ENCODE results near the gene MYO3A.
"Not testable (repeated sequence)": the region's sequence is repeated elsewhere in the genome, so short reads cannot be mapped to it uniquely, and the experiment has no call there.

The MYO3A gene

DNA sequence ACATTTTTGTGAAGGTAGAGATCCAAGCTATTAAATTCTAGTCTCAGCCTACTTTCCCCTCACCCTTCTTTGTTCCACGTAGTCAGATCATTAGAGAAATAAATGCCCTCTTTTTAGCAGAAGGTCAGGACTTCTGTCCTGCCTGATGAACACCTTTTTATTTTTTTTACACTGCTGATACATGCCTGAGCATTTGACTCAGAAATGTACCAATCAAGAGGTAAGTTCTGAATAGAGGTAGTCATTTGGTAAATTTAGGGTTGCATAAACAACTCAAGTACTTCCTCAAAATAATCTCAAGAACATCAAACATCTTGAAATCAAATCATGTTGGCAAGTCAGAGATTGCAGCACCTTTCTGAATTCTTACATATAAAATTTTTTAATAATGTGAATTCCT lies 133.7 kb downstream of the MYO3A start:
- Histone ChIP-seq H3K36me3 (ENCODE audit: insufficient read depth, low read length) (no peaks in the 10 kb centered on the region), H3K9ac (ENCODE audit: insufficient read length) (no peak overlapping the region), H3K9me3 (ENCODE audit: low read depth, low read length) (no peaks in the 10 kb centered on the region), H3K4me3 (no peak overlapping the region), H3K27ac (no peak overlapping the region)
- no peak for TF ChIP-seq POLR2AphosphoS5 (IDR thresholded peaks at IDR 0.05; ENCODE audit: borderline replicate concordance, low read depth, low read length)
- DNase-seq (ENCODE audit: low read depth, low spot score) = no peak

- not testable (repeated sequence) for H3K36me3 ChIP-seq (ENCODE audit: insufficient read depth, low read length); H3K4me3 ChIP-seq; H3K9ac ChIP-seq (ENCODE audit: insufficient read length); H3K9me3 ChIP-seq (ENCODE audit: low read depth, low read length); H3K27ac ChIP-seq; DNase-seq (ENCODE audit: low read depth, low spot score)
Measured at GRCh38 chr10:26080971-26081370, 146.9 kb downstream of the MYO3A start.

DNA sequence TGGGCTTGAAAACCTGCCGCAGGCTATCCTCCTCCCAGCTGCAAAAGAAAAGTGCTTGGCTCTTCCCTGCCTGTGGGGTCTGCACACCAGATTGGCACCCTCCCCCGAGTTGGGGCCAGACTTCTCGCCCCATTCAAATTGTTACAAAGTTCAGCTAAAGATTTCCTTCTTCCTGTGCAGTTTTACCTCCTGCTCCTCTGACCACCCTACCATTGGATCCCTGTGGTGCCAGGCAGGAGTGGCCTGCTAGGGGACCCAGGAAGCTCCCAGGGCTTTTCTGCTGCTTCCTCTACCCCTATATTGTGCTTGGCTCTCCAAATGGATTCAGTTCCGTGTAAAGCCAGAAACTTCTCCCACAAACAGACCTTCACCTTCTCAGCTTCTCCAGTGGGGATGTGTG lies 147.4 kb downstream of the MYO3A start:
- DNase-seq (ENCODE audit: low read depth, low spot score) = no peak
- no peak overlapping the region for H3K9ac ChIP-seq (ENCODE audit: insufficient read length)
- no peak overlapping the region for H3K4me3 ChIP-seq
- H3K27ac ChIP-seq = no peak overlapping the region
- H3K9me3 ChIP-seq (ENCODE audit: low read depth, low read length) = no peaks in the 10 kb centered on the region
- no peak for TF ChIP-seq POLR2AphosphoS5 (IDR thresholded peaks at IDR 0.05; ENCODE audit: borderline replicate concordance, low read depth, low read length)
- no peak for TF ChIP-seq FOXP2 (optimal IDR thresholded peaks at IDR 0.05; ENCODE audit: control extremely low read depth, extremely low read length, insufficient read depth)
- TF ChIP-seq EZH2 (IDR thresholded peaks at IDR 0.05) = no peak
- H3K36me3 ChIP-seq (ENCODE audit: insufficient read depth, low read length) = no peaks in the 10 kb centered on the region

DNA sequence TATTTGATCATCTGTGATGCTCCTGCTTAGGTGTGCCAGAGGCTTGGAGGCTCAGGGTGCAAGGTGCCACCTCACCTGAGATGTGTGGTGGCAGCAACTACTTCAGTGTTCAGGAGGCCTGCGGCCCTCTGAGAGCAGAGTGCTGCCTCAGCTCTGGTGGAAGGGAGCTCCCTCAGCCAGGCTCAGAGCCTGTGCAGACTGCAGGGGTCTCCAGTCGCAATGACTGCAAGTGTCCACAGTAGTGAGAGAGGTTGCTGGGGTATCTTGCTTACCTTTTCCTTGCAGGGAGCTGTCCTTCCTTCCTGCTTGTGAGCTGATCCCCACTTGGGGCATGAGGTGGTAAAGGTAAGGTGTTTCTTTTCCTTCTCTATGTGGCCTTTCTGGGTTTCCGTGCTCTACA lies 151.5 kb downstream of the MYO3A start:
- no peak overlapping the region for H3K27ac ChIP-seq
- H3K9me3 ChIP-seq (ENCODE audit: low read depth, low read length) = no peaks in the 10 kb centered on the region
- H3K4me3 ChIP-seq = no peak overlapping the region
- no peak for DNase-seq (ENCODE audit: low read depth, low spot score)
- no peak for TF ChIP-seq EZH2 (IDR thresholded peaks at IDR 0.05)
- no peak for TF ChIP-seq FOXP2 (optimal IDR thresholded peaks at IDR 0.05; ENCODE audit: control extremely low read depth, extremely low read length, insufficient read depth)
- no peak for TF ChIP-seq POLR2AphosphoS5 (IDR thresholded peaks at IDR 0.05; ENCODE audit: borderline replicate concordance, low read depth, low read length)
- no peak overlapping the region for H3K9ac ChIP-seq (ENCODE audit: insufficient read length)
- H3K36me3 ChIP-seq (ENCODE audit: insufficient read depth, low read length) = no peaks in the 10 kb centered on the region

GRCh38 chr10:26087666-26088065 lies 153.6 kb downstream of the MYO3A start:
- H3K36me3 ChIP-seq (ENCODE audit: insufficient read depth, low read length) = no peaks in the 10 kb centered on the region
- no peak overlapping the region for H3K27ac ChIP-seq
- no peak for DNase-seq (ENCODE audit: low read depth, low spot score)
- H3K9ac ChIP-seq (ENCODE audit: insufficient read length) = no peak overlapping the region
- no peak overlapping the region for H3K4me3 ChIP-seq
- no peaks in the 10 kb centered on the region for H3K9me3 ChIP-seq (ENCODE audit: low read depth, low read length)
- TF ChIP-seq EZH2 (IDR thresholded peaks at IDR 0.05) (no peak), POLR2AphosphoS5 (IDR thresholded peaks at IDR 0.05; ENCODE audit: borderline replicate concordance, low read depth, low read length) (no peak), FOXP2 (optimal IDR thresholded peaks at IDR 0.05; ENCODE audit: control extremely low read depth, extremely low read length, insufficient read depth) (no peak)

DNA sequence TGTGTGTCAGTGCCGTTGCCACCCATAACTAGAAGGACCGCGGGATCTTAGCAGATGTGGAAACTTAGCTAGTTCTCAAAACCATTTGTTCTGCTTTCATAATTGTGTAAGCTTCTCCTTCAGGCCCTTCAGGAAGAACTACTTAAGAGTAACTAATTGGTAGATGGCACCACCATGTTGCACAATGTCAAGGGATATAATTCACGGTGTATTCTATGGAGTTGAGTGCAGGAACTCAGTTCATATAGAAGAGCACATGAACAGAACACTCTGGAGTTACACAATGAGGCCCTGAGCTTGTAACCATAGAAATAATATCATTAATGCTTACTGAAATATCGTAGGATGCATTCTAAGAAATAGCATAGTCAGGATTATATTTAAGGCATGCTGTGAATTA lies 156.0 kb downstream of the MYO3A start:
- no peaks in the 10 kb centered on the region for H3K9me3 ChIP-seq (ENCODE audit: low read depth, low read length)
- H3K27ac ChIP-seq = no peak overlapping the region; the same call in 1 of the 2 replicates
- peak overlapping the region; percentile 25; the same call in 1 of the 2 replicates for H3K4me3 ChIP-seq
- DNase-seq (ENCODE audit: low read depth, low spot score) = peak; percentile 91
- H3K9ac ChIP-seq (ENCODE audit: insufficient read length) = no peak overlapping the region
- TF ChIP-seq FOXP2 (optimal IDR thresholded peaks at IDR 0.05; ENCODE audit: control extremely low read depth, extremely low read length, insufficient read depth) (no peak), POLR2AphosphoS5 (IDR thresholded peaks at IDR 0.05; ENCODE audit: borderline replicate concordance, low read depth, low read length) (peak; percentile 54; the same call in 1 of the 2 replicates)
- no peaks in the 10 kb centered on the region for H3K36me3 ChIP-seq (ENCODE audit: insufficient read depth, low read length)

DNA sequence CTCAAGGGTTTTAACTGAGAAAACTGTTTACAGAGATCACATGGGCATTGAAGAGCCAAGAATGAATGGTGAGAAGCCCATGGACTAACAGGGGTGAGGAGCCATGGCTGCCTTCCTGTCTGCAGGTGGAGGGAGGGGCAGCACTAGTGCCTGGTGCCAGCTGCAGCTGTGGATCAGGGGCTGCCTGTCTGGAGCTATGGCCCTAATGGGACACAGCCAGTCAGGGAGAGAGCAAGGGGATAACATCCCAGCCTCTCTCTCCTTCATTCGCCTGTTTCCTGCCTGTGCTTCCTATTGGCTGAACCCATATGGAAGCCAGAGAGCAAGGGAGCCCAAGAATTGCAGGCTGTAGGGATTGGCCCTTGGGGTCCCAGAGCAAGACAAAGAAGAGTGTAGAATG lies 156.7 kb downstream of the MYO3A start:
- H3K9me3 ChIP-seq (ENCODE audit: low read depth, low read length) = no peaks in the 10 kb centered on the region
- no peaks in the 10 kb centered on the region for H3K36me3 ChIP-seq (ENCODE audit: insufficient read depth, low read length)
- no peak for DNase-seq (ENCODE audit: low read depth, low spot score)
- peak overlapping the region; percentile 58 for H3K4me3 ChIP-seq
- H3K27ac ChIP-seq = peak overlapping the region; percentile 62; the same call in 1 of the 2 replicates
- no peak overlapping the region for H3K9ac ChIP-seq (ENCODE audit: insufficient read length)
- no peak for TF ChIP-seq EZH2 (IDR thresholded peaks at IDR 0.05)
- no peak for TF ChIP-seq POLR2AphosphoS5 (IDR thresholded peaks at IDR 0.05; ENCODE audit: borderline replicate concordance, low read depth, low read length)
- TF ChIP-seq FOXP2 (optimal IDR thresholded peaks at IDR 0.05; ENCODE audit: control extremely low read depth, extremely low read length, insufficient read depth) = no peak

- TF ChIP-seq FOXP2 (optimal IDR thresholded peaks at IDR 0.05; ENCODE audit: control extremely low read depth, extremely low read length, insufficient read depth) (no peak), POLR2AphosphoS5 (IDR thresholded peaks at IDR 0.05; ENCODE audit: borderline replicate concordance, low read depth, low read length) (no peak), EZH2 (IDR thresholded peaks at IDR 0.05) (no peak)
- no peak for DNase-seq (ENCODE audit: low read depth, low spot score)
- H3K4me3 ChIP-seq = no peak overlapping the region
- no peaks in the 10 kb centered on the region for H3K9me3 ChIP-seq (ENCODE audit: low read depth, low read length)
- H3K9ac ChIP-seq (ENCODE audit: insufficient read length) = no peak overlapping the region
- no peak overlapping the region for H3K27ac ChIP-seq
- H3K36me3 ChIP-seq (ENCODE audit: insufficient read depth, low read length) = no peaks in the 10 kb centered on the region
Measured at GRCh38 chr10:26093229-26093628, 159.2 kb downstream of the MYO3A start.

DNA sequence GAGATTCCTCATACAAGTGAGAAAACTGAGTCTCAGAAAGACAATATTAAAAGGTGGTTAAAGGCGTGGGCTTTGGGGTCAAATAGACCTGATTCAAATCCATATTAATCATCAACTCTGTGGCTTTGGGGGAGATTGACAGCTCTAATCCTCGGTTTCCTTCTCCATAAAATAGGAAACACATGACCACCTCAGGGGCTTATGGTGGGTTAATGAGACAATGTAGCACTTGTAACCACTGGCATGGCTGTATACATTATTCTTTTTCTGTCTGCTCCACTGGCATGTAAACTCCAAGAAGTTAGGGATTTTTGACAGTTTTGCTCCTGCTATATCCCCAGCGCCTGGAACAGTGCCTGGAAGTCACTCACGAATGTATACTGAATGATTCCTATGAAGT lies 161.8 kb downstream of the MYO3A start:
- no peak for TF ChIP-seq FOXP2 (optimal IDR thresholded peaks at IDR 0.05; ENCODE audit: control extremely low read depth, extremely low read length, insufficient read depth)
- TF ChIP-seq EZH2 (IDR thresholded peaks at IDR 0.05) = no peak
- TF ChIP-seq POLR2AphosphoS5 (IDR thresholded peaks at IDR 0.05; ENCODE audit: borderline replicate concordance, low read depth, low read length) = no peak

DNA sequence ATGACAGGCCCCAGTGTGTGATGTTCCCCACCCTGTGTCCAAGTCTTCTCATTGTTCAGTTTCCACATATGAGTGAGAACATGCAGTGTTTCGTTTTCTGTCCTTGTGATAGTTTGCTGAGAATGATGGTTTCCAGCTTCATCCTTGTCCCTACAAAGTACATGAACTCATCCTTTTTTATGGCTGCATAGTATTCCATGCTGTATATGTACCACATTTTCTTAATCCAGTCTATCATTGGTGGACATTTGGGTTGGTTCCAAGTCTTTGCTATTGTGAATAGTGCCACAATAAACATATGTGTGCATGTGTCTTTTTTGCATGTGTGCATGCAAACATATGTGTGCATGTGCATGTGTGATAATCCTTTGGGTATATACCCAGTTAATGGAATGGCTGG lies 163.5 kb downstream of the MYO3A start:
- not testable (repeated sequence) for H3K36me3 ChIP-seq (ENCODE audit: insufficient read depth, low read length); H3K9ac ChIP-seq (ENCODE audit: insufficient read length); DNase-seq (ENCODE audit: low read depth, low spot score); H3K27ac ChIP-seq; H3K4me3 ChIP-seq; H3K9me3 ChIP-seq (ENCODE audit: low read depth, low read length)

More for the DNA sequence above, 161.8 kb downstream of the MYO3A start:
- H3K36me3 ChIP-seq (ENCODE audit: insufficient read depth, low read length) = no peaks in the 10 kb centered on the region
- H3K9ac ChIP-seq (ENCODE audit: insufficient read length) = no peak overlapping the region
- no peak overlapping the region for H3K27ac ChIP-seq
- H3K9me3 ChIP-seq (ENCODE audit: low read depth, low read length) = no peaks in the 10 kb centered on the region
- H3K4me3 ChIP-seq = no peak overlapping the region
- no peak for DNase-seq (ENCODE audit: low read depth, low spot score)

Data from SK-N-MC (cell line).